Ramos (cell line): ENCODE data around the gene ACOXL.

Experiments
- in situ Hi-C: fragments of 300-500 bp; cut with MboI; formaldehyde crosslinking; loops from one replicate; pipeline ENCODE4 v1.14.3; 2022; ENCODE audit warnings: low sequenced_read_pairs; ENCODE audit not compliant: unreplicated experiment

ACOXL gene

DNA sequence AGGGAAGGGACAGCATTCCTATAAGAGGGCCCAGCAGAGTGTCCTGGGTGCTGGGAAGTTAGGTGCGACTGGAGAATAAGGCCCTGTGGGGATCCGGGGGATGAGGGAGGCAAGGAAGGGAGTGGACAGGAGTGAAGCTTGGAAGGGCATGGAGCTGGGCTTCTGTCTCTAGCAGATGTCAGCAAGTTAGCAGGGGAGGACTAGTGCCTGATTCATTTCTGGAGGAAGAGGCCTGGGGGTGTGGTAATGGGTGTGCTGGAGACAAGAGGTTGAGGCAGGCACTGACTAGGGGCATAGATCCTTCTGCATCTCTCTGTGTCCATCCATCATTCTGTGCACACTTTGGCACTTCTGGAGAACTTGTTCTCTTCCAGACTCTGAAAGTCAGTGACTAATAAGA, 134.7 kb downstream of the ACOXL start:
- in situ Hi-C loops: no loop called here

DNA sequence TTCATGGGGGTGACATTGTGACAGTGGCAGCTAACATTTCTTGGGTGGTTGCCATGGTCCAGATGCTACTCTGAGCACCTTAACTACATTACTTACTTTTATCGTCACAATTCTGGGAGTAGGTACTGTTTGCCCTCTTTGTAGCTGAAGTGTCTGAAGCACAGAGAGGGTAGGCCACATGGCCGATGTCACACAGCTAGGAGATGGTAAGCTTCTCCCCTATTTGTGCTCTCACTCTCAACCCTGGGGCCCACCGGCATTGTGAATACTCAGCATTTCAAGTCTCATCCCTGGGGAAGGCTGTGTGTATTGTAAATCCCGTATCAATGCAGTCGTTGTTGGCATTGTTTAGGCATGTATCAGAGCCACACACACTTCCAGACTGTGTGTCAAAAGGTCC, 136.6 kb downstream of the ACOXL start:
- in situ Hi-C loops: no loop called here

DNA sequence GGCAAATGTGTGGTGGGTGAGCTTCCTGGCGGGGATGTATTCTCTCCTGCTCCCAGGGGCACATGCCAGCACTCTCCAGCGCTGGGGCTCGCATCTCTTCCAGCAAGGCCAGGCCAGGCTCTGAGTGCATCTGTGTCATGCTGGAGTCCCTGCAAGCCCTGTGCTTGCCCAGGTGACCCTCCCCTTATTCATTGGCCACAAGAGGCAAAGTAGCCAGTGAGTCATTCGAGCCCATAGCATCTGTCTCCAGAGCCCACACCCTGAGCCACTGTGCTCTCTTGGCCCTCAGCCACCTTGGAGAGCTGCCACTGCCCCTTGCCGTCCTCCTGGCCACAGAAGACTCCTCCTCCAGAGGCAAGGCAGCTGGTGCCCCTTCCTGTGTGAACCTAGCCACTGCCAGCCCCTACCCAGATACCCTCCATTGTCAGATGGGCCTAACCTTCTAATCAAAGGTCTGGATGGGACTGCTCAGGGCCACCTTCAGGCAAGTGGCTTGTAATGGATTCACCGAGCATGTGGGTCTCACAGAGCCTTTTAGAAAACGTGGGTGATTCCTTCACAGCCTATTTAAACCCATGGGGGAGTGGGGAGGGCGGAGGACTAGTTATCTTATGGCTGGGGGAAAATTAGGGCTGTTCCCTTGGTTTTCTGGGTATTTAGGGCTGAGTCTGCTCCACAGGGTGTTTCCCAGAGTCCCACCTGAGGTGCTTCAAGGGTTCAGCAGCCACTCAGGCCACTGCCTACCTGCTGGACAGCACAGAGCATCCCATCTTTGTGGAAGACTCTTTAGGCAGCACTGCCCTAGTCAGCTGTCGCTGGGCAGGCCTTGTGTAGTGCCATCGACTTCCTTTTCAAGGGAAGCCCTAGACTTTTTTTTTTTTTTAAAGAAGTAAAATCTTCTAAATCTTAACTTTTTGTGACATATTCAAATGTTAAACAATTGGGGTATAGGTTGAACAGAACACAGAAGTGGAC, 137.4 kb downstream of the ACOXL start:
- in situ Hi-C loops: no loop called here

DNA sequence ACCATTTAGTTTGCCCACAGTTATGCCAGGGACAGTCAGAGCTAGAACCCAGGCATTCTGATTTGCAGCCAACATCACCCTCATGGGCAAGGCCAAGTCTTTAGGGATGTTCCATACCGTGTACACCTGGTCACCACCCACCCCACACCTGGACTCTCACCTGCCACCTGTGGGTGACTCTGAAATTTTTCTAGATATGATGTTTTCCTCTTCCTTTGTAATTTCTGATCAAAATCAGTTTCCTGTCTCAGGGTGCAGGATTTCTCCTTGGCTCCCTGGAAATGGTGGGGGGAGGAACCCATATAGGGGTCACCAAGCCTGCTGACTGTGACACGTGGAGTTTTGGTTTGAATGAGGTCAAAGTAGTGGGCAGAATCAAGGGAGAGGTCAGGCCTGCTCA, 138.2 kb downstream of the ACOXL start:
- in situ Hi-C loops: no loop called here

DNA sequence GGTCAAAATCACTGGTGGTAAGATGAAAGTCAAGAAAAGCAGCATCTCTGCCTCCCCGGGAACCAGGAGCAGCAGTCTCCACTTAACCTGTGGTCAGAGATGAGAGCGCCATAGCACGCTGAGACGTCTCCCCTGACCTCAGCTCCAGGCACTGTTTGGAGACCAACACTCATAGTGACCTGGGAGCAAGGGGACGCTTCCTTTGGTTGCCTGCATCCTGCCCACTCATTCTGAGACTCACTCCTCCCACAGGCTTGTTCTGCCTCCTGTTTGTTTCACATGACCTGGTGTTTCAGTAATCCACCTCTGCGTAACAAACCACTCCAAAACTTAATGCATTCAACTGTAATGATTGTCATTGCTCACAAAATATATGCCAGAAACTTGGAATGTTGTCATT, 139.3 kb downstream of the ACOXL start:
- in situ Hi-C loops: no loop called here

DNA sequence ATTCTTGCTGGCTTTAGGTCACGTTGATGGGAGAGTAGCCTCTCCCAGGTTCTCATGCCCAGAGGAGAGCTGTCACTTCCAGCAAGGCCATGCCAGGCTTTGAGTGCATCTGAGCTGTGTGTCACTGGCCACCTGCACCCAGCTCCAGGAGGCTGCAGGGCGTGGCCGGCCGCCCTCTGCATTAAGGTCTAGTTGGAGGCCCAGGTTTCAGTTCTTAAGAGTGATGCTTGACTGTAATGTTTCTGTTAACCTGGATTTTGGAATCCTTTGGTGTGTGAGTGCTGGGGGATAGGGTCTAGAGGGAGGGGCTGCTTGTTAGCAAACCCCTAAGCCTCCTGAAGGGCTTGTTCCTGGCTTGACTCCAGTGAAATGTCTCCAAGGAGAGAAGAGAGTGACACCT, 140.1 kb downstream of the ACOXL start:
- in situ Hi-C loops: no loop called here

DNA sequence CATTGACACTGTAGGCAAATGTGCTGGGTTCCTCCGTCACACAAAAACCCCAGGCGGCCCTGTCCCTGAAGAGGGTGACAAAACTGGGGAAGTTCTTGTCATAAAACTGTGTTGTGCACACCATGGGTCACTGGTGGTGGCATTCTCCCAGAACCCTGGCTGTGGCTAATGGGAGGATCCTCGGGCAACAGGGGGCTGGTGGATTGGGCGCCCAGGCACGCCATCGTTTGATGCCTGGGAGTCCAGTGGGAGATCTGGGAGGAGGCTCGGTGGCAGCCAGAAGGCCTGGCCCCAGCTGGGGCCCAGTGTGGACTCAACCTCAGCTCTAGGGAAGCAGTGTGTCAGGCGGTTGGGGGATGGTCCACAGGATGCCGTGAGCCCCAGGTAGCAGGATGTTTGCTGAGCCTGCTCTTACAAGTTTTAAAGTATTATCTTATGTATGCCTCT, 140.7 kb downstream of the ACOXL start:
- in situ Hi-C loops: no loop called here

DNA sequence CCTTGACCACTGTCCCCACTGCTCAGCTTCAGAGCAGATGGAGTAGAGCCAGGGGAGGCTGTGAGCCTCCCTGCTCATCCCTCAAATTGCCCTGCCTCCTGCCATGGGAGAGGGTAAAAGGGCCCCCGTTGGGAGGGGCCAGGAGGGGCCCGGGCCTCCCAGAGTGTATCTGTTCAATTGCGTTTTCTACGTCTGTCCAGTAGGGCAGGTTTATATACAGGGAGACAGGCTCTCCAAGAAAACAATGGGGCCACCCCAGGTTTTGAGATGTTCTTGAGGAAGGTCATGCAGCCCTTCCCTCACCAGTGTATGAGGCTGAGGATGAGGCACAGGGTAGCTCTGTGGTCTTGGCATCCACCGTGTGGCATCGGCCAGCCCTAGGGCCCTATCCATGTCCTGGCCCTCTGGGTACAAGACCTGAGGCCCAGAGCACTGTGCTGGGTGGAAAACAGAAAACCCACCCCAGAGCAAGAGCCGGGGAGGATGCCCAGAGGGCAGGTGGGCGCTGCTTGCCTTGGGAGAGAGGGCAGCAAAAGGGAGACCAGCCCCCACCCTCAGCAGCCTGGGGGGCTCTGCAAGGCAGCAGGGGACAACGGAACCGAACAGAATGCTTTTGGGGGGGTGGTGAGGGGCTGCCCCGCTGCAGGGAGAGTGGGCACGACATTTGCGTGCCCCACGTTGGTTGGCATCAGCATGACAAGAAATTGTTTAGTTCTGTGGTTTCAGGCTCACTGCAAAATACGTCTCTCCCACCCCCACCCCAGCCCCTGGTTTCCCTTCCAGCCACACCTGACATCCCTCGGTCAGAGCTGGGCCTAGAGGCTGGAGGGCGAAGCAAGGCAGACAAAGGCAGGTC, 141.5 kb downstream of the ACOXL start:
- in situ Hi-C loops: no loop called here

DNA sequence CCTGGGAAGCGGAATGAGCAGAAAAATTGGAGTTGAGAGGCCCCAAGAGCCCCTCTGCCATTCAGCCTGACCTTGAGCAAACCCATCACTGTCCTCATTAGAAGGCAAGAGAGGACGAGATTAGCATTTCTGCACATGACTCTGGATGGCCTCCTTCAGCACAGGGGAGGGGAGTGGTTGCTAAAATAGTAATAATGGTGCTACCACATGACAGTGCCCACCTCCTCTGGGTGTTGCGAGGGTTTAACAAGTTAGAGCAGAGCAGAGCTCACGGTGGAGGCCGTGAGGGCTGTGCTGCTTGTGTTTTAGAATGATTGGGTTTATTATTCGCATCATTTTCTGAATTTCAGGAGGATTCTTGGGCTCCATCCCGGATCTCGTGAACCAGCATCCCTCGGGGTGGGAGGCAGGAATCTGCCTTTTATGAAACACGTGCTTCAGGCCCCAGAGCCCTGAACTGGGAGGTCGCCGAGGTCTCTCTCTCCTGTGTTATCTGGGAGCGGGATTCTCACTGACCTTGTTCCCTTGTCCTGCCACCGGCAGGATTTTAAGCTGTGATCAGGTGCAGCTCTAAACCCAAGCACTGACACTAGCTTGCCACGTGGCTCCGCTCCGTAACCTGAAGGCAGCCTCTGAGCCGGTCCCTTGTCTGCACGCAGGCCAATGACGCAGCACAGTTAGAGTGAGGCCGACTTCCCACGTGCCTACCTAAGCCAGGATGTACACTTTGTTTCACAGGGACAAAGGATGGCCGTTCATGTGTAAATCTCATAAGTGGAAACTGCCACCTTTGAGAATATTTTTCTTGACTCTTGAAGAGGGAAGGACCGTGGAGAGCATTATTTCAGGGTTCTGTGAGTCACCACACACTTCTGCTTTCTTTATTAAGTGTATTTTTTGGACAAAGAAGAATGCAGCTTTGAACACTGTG, 142.3 kb downstream of the ACOXL start:
- in situ Hi-C loops: no loop called here

DNA sequence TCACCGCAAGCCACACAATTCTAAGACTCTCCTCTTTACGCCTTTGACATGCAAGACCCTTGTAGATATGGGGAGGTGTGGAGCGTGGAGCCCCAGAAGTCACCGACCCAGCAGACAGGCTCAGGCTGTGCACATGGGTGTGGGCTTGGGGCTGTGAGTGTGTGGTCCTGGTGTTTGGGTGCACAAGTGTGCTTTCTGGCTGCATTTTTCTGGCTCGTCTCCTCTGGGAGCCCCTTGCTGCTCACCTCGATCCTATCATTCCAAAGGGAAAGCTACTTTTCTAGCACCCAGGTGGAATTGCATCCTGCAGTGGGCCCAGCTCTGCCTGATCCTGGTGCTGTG, 143.0 kb downstream of the ACOXL start:
- in situ Hi-C loops: no loop called here

DNA sequence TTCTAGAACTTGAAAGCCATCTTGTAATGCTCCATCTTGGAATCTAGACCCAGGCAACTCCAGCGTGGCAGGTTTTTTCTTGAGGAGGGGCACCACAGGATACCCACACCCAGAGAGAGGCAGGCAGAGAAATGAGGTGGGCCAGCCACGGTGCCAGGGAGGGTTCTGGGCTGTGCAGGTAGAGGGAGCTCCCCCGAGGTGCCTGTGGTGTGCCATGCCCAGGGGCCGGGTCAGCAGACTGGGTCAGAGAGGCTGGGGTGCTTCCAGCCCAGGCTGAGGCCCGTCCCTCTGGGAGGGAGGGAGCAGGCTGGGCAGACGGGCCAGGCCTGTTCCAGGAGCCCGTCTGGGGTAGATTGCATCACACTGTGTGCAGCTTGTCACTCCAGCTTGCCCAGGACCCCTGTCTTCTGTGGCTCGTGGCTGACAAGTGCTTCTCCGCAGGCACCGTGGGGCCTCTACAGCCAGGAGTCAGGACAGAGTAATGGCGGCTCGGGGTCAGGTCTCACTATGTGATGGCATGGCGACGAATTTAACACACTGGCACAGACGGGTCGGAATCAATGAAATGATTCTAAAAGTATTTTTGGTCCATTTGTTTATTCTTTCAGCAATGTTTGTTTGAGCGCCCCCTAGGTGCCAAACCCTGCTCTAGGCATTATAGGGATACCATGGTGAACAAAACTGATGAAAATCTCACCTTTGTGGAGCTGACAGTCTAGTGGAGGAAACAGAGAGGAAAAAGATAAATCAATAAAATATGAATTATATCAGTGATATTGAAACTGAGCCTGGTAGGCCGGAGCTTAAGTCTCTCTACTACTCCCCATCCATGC, 144.0 kb downstream of the ACOXL start:
- in situ Hi-C loops: no loop called here

DNA sequence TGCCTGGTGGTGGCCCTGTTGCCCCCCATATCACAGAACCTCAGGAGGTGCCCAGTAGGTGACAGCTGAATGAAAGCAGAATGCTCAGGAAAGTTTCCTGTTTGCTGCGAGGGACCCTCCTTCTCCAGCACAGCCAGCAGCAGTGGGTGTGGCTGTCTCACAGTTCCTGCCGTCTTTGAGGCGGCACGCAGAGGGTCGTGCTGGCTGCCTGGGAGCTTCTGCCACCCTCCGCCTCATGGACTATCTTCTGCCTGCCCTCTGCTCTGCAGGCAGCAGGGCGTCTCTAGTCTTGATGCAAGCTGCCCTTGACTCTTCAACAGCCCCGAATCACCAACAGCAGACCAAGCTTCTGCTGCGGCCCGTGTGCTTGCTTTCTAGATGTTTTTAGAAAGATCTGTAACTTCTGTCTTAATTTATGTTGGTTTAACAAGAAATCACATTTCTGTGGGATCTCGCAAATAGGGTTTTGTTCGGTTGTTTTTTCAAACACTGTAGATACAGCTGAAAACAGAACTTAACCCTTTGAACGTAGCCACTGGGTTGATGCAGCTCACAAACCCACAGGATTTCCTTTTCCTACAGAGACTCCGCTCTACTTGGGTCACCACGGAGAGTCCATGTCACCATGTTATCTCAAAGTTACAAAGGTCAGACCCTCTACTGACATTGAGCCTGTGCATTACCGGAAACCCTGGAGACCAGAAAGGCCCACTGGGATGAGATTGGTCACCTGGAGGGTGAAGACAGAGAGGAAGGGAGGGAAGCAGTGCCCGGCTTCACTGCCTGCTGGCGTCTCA, 144.9 kb downstream of the ACOXL start:
- in situ Hi-C loops: no loop called here

DNA sequence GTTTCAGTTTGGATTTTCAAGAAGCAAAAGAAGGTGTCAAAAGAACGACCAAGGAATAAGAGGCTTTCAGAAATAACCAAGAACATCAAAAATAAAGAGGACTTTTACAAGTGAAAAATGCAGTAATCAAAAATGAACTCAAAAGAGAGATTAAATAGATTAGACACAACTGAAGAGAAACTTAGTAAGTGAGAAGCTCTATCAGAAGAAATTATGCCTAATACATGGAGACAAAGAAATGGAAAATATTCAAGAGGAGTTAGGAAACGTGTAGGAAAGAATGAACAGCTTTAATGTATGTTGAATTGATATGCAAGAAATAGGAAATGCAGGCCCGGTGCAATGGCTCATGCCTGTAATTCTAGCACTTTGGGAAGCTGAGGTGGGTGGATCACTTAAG, 145.8 kb downstream of the ACOXL start:
- in situ Hi-C loops: no loop called here

DNA sequence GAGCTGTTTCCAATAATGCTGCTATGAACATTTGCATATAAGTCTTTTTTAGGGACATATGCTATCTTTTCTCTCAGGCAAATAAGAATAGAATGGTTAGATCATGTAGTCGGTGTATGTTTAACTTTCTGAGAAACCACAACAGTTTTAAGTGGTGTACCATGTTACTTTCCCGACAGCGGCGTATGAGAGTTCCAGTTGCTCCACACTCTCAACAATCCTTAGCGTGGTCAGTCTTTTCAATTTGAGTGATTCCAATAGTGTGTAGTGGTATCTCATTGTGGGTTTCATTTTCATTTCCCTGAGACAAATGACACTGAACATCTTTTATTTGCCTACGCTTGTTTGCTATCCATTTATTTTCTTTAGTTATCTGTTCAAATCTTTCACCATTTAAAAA, 149.5 kb downstream of the ACOXL start:
- in situ Hi-C loops: no loop called here

DNA sequence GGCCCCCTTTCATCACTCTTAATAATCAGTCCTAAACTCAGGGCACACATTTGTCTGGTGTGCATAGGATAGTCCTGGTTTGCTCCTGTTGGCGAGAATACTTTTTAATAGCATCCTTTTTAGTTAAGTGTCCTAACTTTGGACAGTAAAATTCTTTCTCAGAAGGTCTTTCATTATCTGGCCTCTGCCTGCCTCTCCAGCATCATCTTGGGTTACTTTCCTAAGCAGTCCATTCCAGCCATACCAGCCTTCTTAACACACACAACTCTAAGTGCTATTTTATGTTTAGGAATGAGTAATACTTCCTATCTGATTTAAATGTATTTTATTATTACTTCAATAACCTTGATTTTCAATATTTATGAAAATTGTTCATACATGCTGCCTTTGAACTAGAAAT, 151.0 kb downstream of the ACOXL start:
- in situ Hi-C loops: no loop called here

DNA sequence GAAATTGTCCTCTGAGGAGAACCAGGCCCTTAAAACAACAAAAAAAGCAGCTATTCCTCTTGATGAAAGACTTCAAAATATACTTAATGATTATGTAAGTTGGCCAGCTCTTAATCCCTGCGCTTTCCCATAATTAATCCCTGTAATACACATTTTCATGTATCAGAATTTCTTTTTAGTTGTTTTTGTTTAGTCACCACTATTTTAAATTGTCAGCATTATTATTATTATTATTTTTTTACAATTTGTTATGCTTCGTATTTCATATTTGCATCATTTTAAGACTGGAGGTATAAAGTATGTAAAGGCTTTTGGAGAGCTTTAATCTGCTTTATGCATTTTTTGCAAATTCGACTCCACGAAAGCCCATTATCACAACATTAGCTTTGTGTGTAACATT, 152.9 kb downstream of the ACOXL start:
- in situ Hi-C loops: no loop called here

DNA sequence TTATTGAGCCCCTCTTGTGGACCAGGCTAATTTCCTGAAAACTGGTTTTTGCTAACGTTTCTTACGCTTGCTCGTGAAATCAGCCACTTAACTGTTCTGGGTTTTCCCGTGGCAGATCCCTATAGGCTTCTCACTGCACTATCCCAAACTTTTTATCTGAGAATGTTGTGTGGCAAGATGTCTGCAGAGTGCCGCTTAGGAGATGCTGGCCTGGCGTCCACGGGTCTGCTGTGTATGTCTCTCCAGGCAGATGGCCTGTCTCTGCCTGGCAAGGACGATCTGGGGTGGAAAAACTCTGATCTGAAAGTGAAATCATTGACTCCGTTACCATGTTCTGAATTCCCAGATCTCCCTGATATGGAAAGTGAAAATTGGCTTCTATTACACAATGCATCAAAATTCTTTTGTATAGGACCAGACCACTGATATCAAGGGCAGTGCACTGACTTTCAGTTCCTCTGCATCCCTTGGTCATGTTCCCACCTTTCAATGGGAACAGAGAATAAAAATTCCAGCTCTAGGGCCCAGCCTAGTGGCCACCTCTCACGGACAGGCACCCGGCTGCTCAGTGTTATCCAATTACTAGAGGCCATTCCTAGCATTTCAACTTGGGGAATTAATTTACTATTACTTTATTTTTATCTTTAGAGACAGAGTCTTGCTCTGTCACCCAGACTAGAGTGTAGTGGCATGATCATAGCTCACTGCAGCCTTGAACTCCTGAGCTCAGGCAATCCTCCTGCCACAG, 154.6 kb downstream of the ACOXL start:
- in situ Hi-C loops: no loop called here

DNA sequence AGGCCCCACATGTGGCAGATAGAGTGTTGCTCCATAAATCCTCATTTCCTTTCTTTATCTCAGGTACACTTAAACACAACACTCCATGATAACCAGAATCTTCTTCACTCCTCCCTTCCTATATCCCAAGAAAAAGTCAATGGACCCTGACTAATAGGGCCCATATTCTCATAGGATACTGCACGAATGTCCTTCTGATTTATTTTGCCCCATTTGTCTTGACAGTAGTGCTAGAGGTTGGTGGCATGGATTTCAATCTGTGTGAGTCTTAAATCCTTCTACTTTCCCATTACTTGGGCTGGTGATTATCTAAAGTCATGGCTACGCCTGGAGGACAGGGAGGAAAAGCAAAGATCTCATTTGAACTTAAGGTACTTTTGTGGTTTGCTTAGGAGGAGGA, 156.0 kb downstream of the ACOXL start:
- in situ Hi-C loops: no loop called here
